ENCODE results near the gene SLC5A1.
A peak's percentile ranks its signal among the peaks of the same experiment; 100 is the strongest.

The SLC5A1 gene

GRCh38 chr22:32050678-32051515 lies 7.8 kb downstream of the SLC5A1 start:
- peak; percentile 71 for DNase-seq (ENCODE audit: low read depth)

GRCh38 chr22:32052244-32052643 lies 9.2 kb downstream of the SLC5A1 start:
- DNase-seq (ENCODE audit: low read depth) = no peak

GRCh38 chr22:32052936-32053791 lies 10.1 kb downstream of the SLC5A1 start:
- DNase-seq (ENCODE audit: low read depth) = no peak

GRCh38 chr22:32055069-32055468 lies 12.0 kb downstream of the SLC5A1 start:
- no peak for DNase-seq (ENCODE audit: low read depth)

- DNase-seq (ENCODE audit: low read depth) = no peak
These were observed 15.7 kb downstream of the SLC5A1 start for GRCh38 chr22:32058656-32059260.

- no peak for DNase-seq (ENCODE audit: low read depth)
These were observed 16.4 kb downstream of the SLC5A1 start for GRCh38 chr22:32059426-32059825.

GRCh38 chr22:32063701-32064100 lies 20.6 kb downstream of the SLC5A1 start:
- DNase-seq (ENCODE audit: low read depth) = no peak

GRCh38 chr22:32066820-32067219 lies 23.8 kb downstream of the SLC5A1 start:
- no peak for DNase-seq (ENCODE audit: low read depth)

- DNase-seq (ENCODE audit: low read depth) = no peak
These were observed 24.6 kb downstream of the SLC5A1 start for GRCh38 chr22:32067613-32068012.

GRCh38 chr22:32069579-32070372 lies 26.7 kb downstream of the SLC5A1 start:
- DNase-seq (ENCODE audit: low read depth) = no peak

GRCh38 chr22:32073262-32073661 lies 30.2 kb downstream of the SLC5A1 start:
- no peak for DNase-seq (ENCODE audit: low read depth)

- DNase-seq (ENCODE audit: low read depth) = no peak
These were observed 30.8 kb downstream of the SLC5A1 start for GRCh38 chr22:32073823-32074380.

GRCh38 chr22:32075997-32076760 lies 33.1 kb downstream of the SLC5A1 start:
- no peak for DNase-seq (ENCODE audit: low read depth)

- DNase-seq (ENCODE audit: low read depth) = no peak
These were observed 33.7 kb downstream of the SLC5A1 start for GRCh38 chr22:32076761-32077084.

GRCh38 chr22:32077151-32077550 lies 34.1 kb downstream of the SLC5A1 start:
- no peak for DNase-seq (ENCODE audit: low read depth)

- DNase-seq (ENCODE audit: low read depth) = peak; percentile 33
These were observed 36.3 kb downstream of the SLC5A1 start for GRCh38 chr22:32079130-32080089.

GRCh38 chr22:32080904-32081303 lies 37.8 kb downstream of the SLC5A1 start:
- DNase-seq (ENCODE audit: low read depth) = no peak

GRCh38 chr22:32082331-32082730 lies 39.3 kb downstream of the SLC5A1 start:
- DNase-seq (ENCODE audit: low read depth) = no peak

GRCh38 chr22:32083000-32083399 lies 39.9 kb downstream of the SLC5A1 start:
- DNase-seq (ENCODE audit: low read depth) = no peak

- no peak for DNase-seq (ENCODE audit: low read depth)
These were observed 40.8 kb downstream of the SLC5A1 start for GRCh38 chr22:32083814-32084213.
